ENCODE results near the gene WWOX.

GRCh38 chr16:78211946-78212345, 112.5 kb downstream of the WWOX start:
- no peak for TF ChIP-seq CTCF (IDR thresholded peaks at IDR 0.05)
- no peak for TF ChIP-seq POLR2A (IDR thresholded peaks at IDR 0.05)
